Nephron progenitor cell (in vitro differentiated cells): Measurements from ENCODE around the gene DES.

ENCODE experiments used
- DNase-seq: peaks from one replicate; pipeline ENCODE4 v3.0.0; 2021
- H3K27ac Mint-ChIP-seq: 2 replicates; pipeline ENCODE4 v1.8.0; 2021; ENCODE audit warnings: mild to moderate bottlenecking, moderate library complexity, mixed read lengths
- H3K27me3 Mint-ChIP-seq: 2 replicates; pipeline ENCODE4 v1.8.0; 2021; ENCODE audit warnings: mild to moderate bottlenecking, low read depth, mixed read lengths; ENCODE audit not compliant: poor library complexity
- H3K36me3 Mint-ChIP-seq: 2 replicates; pipeline ENCODE4 v1.8.0; 2021; ENCODE audit warnings: low read depth, mixed read lengths
- H3K4me1 Mint-ChIP-seq: 2 replicates; pipeline ENCODE4 v1.8.0; 2021; ENCODE audit warnings: mixed read lengths
- H3K4me3 Mint-ChIP-seq: 2 replicates; pipeline ENCODE4 v1.8.0; 2021; ENCODE audit warnings: mild to moderate bottlenecking, moderate library complexity, mixed read lengths
- H3K9me3 Mint-ChIP-seq: 2 replicates; pipeline ENCODE4 v1.8.0; 2021; ENCODE audit warnings: mild to moderate bottlenecking, moderate library complexity, mixed read lengths
- TF ChIP-seq, protein P1 (sequence below): fragments of 200-600 bp; sonication (generic); IDR thresholded peaks from 2 replicates; pipeline ENCODE4 v1.5.0; 2021; ENCODE audit warnings: antibody characterized with exemption

Gene DES

DNA sequence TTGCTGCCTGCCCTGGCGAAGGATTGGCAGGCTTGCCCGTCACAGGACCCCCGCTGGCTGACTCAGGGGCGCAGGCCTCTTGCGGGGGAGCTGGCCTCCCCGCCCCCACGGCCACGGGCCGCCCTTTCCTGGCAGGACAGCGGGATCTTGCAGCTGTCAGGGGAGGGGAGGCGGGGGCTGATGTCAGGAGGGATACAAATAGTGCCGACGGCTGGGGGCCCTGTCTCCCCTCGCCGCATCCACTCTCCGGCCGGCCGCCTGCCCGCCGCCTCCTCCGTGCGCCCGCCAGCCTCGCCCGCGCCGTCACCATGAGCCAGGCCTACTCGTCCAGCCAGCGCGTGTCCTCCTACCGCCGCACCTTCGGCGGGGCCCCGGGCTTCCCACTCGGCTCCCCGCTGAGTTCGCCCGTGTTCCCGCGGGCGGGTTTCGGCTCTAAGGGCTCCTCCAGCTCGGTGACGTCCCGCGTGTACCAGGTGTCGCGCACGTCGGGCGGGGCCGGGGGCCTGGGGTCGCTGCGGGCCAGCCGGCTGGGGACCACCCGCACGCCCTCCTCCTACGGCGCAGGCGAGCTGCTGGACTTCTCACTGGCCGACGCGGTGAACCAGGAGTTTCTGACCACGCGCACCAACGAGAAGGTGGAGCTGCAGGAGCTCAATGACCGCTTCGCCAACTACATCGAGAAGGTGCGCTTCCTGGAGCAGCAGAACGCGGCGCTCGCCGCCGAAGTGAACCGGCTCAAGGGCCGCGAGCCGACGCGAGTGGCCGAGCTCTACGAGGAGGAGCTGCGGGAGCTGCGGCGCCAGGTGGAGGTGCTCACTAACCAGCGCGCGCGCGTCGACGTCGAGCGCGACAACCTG is at the start of gene DES:
Gene DES (plus strand): TSS at position 223 of the 857 bp plus-strand sequence. CDS start 86 bp downstream, at position 309.
- peak; percentile 43 for DNase-seq
- H3K4me3 Mint-ChIP-seq: peak within 1 kb of the TSS; percentile 60

DNA sequence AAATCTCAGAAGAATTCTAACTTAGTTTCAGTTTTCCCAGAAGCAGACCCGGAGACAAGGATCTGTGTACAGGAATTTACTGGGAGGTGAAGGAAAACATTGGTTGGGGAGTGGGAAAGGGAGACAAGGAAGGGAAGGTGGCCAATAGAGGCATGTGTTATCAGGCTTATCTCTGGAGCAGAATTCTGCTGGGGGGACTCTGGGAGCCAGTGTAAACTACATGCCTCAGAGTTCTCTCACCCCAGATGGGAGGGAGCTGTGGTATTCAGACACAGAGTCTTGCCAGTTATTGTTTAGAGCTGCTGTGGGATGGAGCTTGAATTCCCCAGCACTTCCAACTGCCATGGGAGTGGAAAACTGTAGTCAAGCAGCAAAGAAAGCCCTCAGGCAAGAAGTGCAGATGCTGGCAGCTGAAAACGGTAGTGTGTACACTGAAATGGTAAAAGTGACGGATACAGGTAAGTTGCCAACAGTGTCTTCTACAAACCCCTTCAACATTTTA is 49.4 kb upstream of the DES start:
- no peaks in the 10 kb centered on the region for H3K9me3 Mint-ChIP-seq
- H3K36me3 Mint-ChIP-seq: peaks cover 5% of the 10 kb centered on the region
- H3K4me3 Mint-ChIP-seq: no peak overlapping the region
- DNase-seq: no peak
- TF ChIP-seq, protein P1, sequence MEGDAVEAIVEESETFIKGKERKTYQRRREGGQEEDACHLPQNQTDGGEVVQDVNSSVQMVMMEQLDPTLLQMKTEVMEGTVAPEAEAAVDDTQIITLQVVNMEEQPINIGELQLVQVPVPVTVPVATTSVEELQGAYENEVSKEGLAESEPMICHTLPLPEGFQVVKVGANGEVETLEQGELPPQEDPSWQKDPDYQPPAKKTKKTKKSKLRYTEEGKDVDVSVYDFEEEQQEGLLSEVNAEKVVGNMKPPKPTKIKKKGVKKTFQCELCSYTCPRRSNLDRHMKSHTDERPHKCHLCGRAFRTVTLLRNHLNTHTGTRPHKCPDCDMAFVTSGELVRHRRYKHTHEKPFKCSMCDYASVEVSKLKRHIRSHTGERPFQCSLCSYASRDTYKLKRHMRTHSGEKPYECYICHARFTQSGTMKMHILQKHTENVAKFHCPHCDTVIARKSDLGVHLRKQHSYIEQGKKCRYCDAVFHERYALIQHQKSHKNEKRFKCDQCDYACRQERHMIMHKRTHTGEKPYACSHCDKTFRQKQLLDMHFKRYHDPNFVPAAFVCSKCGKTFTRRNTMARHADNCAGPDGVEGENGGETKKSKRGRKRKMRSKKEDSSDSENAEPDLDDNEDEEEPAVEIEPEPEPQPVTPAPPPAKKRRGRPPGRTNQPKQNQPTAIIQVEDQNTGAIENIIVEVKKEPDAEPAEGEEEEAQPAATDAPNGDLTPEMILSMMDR: no peak
- no peaks in the 10 kb centered on the region for H3K4me1 Mint-ChIP-seq
- H3K27me3 Mint-ChIP-seq: peaks cover 16% of the 10 kb centered on the region
- peak overlapping the region; percentile 41 for H3K27ac Mint-ChIP-seq

More for the DNA sequence above, at the start of gene DES:
- H3K27me3 Mint-ChIP-seq: peaks cover 31% of the 10 kb centered on the region
- peaks cover 22% of the 10 kb centered on the region for H3K4me1 Mint-ChIP-seq
- H3K36me3 Mint-ChIP-seq: no peaks in the 10 kb centered on the region
- TF ChIP-seq, protein P1: no peak
- H3K9me3 Mint-ChIP-seq: peaks cover under 1% of the 10 kb centered on the region
- no peak within 1 kb of the TSS for H3K27ac Mint-ChIP-seq

DNA sequence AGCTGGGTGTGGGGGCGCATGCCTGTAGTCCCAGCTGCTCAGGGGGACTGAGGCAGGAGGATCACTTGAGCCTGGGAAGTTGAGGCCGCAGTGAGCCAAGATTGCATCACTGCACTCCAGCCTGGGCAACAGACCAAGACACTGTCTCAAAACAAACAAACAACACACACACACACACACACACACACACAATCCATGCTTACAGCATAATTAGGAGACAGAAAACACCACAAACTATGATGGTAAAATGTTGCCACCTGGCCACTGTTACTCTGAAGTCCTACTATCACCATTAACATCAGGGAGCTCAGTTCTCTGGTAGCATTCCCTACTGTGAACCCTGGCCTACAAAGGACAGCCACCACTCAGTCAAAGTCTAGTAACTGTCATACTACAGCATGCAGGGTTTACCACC is 48.7 kb upstream of the DES start:
- H3K27me3 Mint-ChIP-seq: peaks cover 16% of the 10 kb centered on the region
- DNase-seq: no peak
- H3K9me3 Mint-ChIP-seq: no peaks in the 10 kb centered on the region
- no peak overlapping the region for H3K4me3 Mint-ChIP-seq
- TF ChIP-seq, protein P1: no peak
- no peaks in the 10 kb centered on the region for H3K4me1 Mint-ChIP-seq
- H3K27ac Mint-ChIP-seq: no peak overlapping the region
- peaks cover 12% of the 10 kb centered on the region for H3K36me3 Mint-ChIP-seq

DNA sequence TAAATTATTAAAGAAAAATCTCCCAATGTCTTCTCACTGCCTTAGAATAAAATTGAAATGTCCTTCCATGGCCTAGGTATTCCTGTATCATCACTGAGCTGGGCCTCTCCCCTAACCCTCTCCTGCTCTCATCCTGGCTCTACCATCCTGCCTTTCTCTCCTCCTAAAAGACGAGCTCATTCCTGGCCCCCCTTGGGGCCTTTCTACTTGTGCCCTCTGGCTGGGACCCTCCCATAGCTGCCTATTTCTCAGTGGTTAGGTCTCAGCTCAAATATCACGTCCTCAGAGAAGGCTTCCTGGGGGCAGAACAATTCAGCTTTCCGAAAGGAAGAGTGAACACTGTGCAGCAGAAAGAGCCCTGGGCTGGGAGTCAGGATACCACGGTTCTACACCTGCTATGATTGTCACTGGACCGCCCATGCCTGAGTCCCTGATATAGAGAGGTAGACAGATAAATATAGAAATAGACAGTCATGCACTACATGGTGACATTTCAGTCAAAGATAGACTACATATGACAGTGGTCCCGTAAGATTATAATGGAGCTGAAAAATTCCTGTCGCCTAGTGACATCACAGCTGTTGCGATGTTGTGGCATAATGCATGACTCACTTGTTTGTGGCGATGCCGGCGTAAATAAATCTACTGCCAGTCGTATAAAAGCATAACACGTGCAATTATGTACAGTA is 39.9 kb upstream of the DES start:
- peaks cover 5% of the 10 kb centered on the region for H3K27me3 Mint-ChIP-seq
- H3K4me1 Mint-ChIP-seq: peaks cover 4% of the 10 kb centered on the region
- no peak overlapping the region for H3K4me3 Mint-ChIP-seq
- DNase-seq: no peak
- TF ChIP-seq, protein P1: no peak
- H3K9me3 Mint-ChIP-seq: no peaks in the 10 kb centered on the region
- peaks cover 55% of the 10 kb centered on the region for H3K36me3 Mint-ChIP-seq
- H3K27ac Mint-ChIP-seq: peak overlapping the region; percentile 40

DNA sequence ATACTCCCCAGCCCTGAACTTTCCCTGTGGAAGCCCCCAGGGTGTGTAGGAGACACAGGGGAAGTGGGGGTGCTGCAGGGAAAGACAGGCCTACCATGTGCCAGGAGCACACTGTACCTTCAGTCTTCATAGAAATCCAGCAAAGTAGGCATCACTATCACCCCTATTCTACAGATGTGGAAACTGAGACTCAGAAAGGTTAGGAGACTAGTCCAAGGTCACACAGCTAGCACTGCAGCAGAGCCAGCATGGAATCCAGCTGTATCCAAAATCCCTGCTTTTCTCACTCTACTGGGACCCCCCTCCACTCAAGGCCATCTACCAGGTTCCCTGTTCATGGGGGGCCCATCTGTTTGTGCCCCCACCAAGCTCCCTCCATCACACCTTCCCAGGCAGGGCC is 37.3 kb upstream of the DES start:
- TF ChIP-seq, protein P1: no peak
- Mint-ChIP-seq H3K27ac (no peak overlapping the region), H3K4me1 (peaks cover 4% of the 10 kb centered on the region), H3K4me3 (no peak overlapping the region), H3K36me3 (peaks cover 53% of the 10 kb centered on the region), H3K9me3 (no peaks in the 10 kb centered on the region), H3K27me3 (peaks cover 4% of the 10 kb centered on the region)
- DNase-seq: no peak
